ENCODE results near the gene KDM4C.
A peak's percentile ranks its signal among the peaks of the same experiment; 100 is the strongest.

The KDM4C gene

DNA sequence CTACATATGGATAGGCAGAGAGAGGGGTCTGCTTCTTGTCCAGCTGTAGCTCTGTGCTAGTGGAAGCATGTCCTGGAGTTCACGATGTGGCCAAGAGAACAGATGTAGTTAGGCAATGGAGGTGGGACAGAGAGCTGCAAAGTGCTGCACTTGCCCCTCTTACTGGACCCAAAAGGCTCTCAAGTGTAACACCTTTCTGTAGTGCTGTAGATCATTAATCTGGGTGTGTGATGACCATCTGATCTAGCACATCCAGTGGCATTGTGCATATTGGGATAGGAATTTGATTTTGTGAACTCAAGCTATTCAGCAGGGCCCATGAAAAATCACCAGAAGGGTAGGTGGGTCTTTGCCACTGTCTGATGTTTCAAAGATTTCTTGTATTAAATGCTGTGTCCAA lies 151.4 kb downstream of the KDM4C start:
- no peak for DNase-seq

DNA sequence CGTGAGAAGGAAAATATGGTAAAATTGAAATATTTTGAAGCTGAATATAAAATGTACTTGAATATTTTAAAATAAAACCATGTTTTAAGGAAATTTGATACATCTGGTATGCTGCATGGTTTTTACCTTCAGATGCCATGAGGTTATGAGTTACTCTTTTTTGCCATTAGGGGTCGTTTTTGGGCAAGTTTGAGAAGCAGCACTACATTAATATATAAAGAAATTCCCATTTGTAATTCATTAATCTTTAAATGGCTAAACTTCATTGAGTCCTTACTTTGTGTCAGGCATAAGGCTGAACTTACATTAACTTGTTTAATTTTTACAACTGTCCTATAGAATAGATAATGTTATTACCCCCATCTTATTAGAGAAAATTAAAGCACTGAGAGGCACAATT lies 152.3 kb downstream of the KDM4C start:
- no peak for DNase-seq

DNA sequence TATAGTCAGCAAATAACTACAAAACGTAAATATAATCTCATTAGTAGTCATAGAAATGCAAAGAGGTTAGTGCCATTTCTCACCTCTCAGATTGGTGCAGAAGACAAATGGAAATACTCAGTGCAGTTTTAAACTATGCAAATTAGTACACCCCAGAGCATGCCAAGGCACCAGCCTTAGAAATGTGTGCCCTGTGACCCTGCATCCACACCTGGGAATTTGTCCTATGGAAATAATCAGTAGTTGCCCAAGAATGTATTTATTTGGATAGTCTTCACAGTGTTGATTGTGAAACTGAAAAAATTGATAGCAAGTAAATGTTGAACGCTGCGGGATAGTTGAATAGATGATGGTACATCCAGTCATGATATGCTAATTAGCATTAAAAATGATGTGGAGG lies 152.7 kb downstream of the KDM4C start:
- DNase-seq = no peak

DNA sequence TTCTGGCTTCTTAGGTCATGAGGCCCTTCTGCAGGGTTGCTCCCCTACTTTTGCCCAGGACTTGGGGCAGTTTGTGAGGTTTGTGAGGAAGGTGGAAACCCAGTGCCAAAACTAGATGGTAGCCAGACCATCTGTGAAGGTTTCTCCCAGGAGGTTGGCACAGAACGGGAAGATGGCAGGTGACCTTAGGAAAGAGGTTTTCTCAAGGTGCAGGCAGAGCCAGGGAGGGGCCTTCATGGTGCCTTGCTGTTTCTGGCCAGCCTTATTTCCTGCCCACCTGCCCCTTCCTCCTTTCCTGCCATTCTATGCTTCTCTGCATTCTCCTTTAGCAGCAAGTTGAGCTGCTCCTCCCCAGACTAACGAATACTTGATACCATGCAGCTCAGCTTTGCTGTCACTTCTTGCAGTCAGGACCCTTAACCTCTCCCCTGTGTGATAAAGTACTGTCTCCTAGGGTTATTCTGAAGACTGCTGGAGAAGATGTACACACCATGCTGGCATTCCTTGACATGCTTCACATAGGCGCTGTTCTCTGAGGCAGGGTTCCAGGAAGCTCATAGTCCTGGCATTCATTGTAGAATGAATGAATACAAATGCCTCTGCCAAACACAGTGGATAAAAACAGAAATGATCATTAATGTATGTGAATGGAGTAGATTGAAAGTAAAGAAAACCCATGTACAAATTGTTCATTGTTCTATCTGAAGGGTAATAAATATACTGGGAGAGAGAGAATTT lies 154.3 kb downstream of the KDM4C start:
- DNase-seq = no peak

DNA sequence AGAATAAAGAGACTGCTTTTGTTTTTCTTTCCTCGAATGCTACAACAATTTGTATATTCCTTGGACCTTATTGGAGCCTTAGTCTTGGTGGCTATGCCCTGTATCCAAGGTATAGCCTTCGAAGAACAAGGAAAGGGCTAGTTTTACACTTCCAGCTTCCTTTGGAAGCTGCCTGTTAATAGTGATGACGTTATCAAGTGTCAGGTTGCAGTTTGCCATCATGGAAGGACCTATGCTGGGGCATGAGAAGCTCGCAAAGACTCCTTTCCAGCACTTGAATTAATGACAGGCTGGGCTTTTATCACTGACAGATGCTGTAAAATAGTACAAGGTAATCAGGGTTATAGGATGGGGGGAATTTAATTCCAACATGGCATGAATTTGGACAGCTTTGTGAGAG lies 157.9 kb downstream of the KDM4C start:
- DNase-seq = no peak

DNA sequence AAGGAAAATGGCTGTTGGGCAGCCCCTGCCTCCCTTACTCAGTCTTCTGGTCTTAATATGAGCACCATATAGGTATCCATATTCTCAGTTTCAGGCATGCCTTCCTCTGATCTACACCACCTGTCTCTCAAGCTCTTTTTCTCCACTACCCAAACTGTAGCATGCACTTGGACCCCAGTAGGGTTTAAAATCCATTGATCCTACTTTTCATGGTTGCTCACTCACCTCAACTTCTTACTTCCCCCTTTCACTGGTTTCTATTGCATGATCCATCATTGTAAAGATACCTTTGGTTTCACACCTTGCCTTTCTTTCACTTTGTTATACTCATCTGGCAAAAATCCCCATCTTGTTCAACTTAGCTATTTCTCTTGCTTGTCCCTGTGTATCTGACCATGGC lies 159.4 kb downstream of the KDM4C start:
- no peak for DNase-seq

DNA sequence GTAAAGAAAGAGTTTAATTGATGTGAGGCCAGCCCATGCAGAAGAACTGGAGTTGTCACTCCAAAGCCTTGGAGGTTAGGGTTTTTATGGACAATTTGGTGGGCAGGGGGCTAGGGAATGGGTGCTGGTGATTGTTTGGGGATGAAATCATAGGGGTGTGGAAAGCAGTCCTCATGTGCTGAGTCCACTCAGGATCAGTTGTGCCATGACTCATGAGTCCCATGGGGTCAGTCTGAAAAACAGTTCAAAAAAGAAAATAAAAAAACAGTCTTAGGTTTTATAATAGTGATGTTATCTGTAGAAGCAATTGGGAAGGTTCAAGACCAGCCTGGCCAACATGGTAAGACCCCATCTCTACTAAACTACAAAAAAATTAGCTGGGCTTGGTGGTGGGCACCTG lies 162.3 kb downstream of the KDM4C start:
- DNase-seq = no peak

DNA sequence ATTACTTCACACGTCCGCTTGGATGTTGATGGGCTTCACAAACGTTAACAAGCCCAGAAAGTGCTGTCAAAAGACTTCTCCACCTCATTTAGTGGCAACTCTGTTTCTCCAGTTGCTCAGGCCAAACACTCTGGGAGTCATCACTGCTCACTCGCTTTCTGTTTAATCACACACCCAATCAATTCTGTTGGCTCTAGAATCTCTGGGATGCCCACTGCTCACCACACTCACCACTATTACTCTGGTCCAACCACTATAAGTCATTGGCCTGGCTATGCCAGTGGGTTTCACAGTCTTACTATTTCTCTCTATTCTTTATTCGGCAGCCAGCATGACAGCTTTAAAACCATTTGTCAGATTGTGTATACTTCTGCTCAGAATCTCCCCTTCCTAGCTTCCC lies 163.5 kb downstream of the KDM4C start:
- no peak for DNase-seq

DNA sequence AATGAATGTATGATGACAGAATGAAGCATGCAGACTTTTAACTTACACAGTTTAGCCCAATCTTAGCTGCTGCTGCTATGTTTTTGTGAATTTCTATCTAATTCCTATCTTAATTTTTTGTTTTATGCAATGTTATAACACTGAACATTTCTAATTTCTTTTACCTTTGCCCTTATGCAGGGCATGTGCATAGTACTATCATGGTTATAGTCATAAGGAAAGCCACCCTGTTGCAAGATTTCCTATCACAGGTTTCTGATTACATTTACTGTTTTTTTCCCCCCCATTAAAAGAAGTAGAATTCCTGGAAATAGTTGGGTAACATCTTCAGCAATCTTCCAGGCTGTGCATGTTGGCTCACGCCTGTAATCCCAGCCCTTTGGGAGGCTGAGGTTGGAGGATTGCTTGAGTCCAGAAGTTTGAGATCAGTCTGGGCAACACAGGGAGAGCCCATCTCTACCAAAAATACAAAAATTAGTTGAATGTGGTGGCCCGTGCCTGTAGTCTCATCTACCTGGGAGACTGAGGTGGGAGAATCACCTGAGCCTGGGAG lies 164.4 kb downstream of the KDM4C start:
- DNase-seq = no peak

DNA sequence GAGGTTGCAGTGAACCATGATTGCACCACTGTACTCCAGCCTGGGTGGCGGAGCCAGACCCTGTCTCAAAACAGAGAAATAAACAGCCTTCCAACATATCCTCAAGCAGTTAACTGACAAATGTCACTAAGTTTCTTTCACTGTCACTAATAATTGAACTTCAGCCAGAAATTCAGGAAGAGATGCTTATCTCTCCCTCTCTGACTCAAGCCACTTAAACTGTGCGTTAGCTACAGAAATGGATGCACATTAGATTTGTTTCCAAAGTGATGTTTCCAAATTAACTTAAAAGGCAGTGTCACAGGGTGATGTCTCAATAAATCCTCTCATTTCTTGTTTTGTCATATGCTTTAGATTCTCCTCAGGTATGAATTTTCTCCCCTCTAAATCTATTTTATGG lies 164.9 kb downstream of the KDM4C start:
- DNase-seq = no peak

DNA sequence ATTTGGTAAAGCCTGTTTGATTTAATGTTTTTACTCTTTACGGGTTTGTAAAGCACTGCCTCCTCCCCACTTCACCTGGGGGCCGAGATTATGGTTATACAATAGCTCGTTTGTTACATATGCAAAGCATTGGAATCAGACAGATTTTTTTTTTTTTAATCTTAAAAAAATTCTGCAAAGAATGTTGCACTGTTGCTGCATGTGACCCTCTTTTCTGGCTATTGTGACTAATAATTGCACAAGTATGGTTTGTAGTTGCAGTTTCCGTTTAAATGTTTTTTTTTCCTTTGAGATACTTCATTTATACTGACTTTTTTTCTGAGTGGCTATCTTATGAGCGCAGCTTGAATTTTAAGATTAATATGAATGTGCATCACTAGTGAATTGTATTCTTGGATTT lies 165.3 kb downstream of the KDM4C start:
- DNase-seq = no peak

DNA sequence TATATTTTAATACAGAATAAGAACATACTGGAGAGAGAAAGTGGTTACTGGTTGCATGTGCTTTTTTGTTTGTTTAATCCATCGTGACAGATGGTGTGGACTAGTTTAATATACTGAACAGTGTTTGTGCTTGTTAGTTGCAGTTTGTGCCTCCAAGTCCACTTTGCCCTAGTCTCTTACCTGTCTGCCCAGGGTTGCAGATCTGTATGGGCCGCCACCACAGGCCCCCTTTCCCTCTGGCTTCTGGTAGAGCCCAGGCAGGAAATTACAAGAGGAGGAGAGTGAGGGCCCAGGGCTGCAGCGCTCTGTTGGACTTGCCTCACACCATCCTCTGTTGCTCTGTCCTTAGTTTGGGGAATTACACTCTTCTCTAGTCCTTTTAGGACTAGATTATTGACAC lies 166.4 kb downstream of the KDM4C start:
- no peak for DNase-seq

DNA sequence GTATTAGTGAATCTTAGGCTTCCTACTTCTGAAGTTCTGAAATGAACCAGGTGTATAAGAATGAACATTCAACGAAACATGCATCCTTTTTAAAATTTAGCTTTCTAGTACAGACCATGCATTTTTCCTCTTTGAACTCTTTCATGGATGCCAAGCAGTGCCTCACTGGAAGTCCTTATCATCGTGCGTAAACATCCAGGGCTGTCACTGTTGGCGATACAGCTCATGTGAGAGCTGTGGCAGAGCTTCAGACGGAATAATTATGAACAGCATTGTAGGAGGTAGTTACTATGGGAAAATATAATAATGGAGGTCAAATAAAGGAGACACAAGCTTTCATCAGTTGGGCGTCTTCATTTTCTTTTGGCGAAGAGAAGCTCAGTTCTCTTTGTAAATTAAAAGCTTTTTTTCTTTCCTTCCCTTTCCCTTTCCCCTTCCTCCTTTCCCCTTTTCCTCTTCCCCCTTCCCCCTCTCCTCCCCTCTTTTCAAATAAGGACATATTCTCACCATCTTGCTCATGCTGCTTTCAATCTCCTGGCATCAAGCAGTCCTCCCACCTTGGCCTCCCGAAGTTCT lies 167.3 kb downstream of the KDM4C start:
- DNase-seq = no peak

DNA sequence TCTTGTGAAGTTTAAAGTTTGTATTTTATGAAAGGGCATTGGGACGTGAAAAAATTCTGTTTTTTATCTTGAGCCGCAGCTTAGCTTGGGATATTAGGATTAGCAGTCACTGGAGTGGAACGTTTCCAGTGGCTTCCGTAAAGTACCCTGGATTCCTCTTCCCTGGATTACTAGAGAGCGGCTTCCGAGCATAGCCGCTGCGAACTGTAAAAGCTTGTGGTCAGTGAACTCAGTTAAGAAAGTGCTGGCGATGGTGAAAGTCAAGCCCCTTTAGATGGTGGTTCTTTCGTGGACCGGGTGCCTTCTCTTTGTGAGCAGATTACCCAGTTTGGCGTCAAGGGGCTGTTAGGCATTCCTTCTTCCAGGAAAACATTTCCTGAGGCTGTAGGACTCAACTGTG lies 168.1 kb downstream of the KDM4C start:
- DNase-seq = no peak

DNA sequence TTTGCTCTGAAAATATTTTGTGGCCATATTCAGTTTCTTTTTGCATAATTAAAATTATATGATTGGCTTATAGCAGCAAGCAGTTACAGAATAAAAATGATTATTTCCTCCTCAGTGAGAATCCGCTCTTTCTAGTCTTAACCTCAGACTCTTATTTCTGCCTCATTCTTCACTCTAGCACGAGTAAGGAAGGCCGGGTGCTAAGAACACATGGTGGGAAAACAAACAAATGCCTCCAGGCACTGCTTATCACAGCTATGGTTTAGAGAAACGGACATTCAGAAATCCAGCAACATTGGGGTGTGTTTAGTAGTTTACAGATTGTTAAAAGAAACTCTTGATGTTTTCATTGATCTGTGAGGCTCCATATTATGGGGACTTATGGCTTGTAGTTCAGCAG lies 168.7 kb downstream of the KDM4C start:
- no peak for DNase-seq

DNA sequence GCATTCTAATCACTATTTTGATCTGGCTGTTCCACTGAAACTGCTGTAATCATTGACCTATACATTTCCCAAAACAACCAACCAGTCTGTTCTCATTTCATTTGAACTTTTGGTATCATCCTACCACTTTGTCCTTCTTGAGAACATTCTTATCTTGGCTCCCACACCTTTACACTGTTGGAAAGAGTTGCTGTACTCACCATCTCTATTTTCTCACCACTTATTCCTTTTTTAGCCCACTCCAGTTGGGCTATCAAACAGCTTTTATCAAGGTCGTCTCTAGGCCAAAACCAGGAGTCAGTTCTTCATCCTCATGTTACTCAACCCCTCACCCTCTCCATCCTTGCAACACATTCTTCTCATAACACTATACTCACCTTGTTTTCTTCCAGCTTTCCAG lies 170.1 kb downstream of the KDM4C start:
- no peak for DNase-seq

DNA sequence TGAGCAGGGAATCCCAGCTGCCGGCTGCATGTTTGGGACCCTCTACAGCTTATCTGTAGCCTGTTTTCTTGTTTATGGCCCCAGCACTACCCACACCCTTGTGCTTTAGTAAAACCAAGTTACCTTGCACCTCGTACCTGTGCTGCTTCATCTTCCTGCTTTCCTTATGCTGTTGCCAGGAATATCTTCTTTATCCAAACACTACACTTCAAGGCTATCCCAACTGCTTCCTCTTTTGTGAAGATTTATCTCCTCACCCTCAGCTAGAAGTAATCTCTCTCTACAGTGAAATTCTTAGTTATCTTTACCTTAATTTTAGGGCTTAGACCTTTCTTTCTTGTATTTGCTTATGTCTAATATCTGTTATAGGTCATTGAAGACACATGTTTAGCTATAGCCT lies 171.1 kb downstream of the KDM4C start:
- DNase-seq = no peak

DNA sequence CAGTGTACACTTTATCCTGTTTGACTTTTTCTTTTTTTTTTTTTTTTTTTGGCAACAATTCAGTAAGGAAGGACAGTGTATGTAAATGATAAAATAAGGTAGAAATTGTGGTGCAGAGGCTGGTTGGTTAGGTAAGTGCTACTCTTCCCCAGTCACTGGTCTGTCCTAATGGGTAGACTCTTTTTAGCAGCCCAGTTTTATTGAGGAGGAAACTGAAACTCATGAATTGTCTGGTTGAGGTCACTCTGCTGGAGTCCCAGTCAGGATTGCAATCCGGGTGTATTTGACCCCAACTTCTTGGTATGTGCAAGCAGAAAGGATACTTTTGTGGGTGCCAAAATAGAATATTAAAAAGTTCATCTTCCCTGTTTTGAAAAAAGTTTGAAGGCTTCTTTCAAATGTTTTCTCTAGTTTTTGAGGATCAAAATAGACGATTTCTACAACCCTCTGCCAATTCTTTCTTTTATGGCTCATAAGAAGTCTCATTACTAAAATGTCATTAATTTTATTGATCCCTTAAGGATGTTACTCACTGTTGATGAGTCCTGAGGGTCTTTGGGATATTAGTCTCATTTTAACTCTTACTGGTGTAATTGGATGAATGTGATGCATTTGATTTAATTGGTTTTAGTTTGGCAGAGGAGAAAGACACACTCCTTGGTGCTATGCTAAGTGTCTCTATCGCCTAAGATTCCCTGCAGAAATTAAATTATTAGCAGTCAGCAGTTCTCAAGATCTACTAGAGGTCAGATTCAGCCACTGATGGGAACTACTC lies 171.9 kb downstream of the KDM4C start:
- no peak for DNase-seq

DNA sequence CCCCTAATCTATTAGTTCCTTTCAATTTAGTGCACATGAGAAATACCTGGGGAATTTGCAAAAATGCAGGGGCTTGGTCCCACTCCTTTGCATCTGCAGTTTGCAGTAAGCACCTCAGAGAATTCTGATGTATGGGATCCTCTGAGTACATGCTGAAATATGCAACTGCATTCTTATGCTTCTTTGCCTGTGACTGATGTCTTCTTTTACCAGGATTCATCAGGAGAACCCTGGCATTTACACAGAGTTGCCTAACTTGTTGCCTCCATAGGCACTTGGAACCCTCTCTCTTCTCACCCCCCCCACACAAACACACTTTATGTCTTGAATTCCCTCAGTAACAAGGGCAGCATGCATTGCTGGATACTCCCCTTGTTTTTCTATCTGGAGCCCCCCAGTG lies 173.1 kb downstream of the KDM4C start:
- no peak for DNase-seq

DNA sequence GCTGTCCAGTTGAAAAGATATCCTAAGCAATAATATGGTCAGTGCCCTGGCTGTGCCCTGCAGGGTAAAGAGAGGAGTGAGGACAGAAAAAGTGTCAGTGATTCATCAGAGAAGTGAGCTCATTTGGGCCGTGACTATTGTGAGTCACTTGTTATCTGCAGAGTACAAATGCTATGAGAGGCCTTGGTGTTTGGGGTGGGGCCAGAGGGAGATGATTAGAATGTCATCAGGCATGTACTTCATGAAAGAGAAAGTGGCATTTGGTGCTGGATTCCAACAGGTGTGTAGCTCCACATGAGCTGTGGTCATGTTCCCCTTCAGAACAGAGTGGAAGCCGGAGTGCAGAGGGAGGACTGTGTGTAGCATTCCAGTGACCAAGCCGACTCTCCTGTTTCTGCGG lies 174.1 kb downstream of the KDM4C start:
- DNase-seq = peak; percentile 16

DNA sequence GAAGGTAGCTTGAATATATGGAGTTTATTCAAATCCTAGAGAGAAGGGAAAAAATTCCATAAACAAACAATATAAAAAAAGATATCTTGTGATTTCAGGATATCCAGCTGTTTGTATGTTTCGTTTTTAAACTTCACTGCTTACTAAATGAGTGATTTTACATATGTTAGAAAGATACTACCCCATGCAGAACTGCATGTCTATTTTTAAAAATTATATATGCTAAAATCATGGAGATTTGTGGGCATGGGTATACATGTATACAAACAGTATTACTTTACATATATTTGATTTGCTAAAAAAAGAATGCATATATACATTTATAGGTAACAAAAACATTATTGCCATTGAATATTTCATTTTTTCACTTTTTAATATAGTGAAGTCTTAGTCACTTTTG lies 178.3 kb downstream of the KDM4C start:
- DNase-seq = no peak

DNA sequence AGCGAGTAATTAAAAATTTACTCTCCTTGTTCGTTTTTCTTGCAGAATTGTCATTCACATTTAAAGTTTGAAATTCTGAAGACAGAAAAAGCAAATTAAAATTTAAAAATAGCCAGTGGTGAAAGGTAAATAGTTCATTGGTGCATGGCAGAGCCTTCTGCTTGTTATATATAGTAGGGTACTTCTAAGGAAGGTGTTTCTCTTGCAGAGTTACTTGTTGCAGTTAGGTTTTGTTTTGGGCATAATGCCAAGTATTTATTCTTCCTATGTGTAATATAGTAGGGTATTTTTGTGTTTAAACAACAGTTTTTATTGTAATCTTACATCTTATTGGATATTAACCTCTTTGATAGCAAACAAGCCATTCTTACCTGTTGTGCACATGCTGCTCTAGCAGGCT lies 179.4 kb downstream of the KDM4C start:
- no peak for DNase-seq

DNA sequence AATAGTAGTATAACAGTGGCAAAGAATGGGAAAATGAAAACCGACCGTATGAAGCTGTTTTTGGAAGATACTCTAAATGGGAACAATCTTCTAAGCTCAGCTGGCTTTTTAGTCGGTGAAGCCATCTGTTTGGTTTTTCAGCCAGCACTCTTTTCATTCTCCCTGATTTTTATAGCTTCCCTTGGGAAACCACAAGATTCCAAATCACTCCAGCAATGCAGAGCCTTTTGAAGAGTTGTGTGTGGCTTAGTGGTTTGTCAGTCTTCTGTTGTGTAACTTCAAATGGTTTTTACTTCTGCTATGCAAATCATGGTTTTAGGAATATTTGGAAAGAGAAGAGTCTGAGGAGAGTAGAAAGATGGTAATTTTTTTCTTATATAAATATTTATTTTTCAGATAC lies 180.7 kb downstream of the KDM4C start:
- DNase-seq = no peak

DNA sequence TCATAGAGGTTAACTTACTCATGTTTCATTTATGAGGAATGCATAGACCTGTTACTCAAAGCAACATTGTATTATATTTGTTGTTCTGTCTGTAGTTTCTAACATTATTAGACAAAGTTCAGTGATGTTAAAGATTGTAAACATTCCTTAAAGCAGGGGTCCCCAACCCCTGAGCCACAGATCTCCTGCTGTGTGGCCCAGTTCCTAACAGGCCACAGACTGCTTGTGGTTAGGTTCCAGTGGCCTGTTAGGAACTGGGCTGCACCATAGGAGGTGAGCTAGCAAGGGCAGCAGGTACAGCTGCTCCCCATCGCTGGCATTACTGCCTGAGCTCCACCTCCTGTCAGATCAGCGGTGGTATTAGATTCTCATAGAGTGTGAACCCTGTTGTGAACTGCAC lies 181.1 kb downstream of the KDM4C start:
- no peak for DNase-seq
